Left lung (tissue), 14 donors: ENCODE measurements around the gene ME2. TPM values are rescaled to one million over a fixed set of nuclear protein-coding genes. Genes with fewer than 3 reads are reported as not detected.
"Not testable (repeated sequence)": the region's sequence is repeated elsewhere in the genome, so short reads cannot be mapped to it uniquely, and the experiment has no call there.

ENCODE experiments used
- ATAC-seq: fragments of 200-7000 bp; cut with Tn5 transposase; one replicate; pipeline ENCODE4 v1.9.1; 2020; ENCODE audit warnings: moderate library complexity
- DNase-seq, 4 donors: peaks; one replicate each; pipeline ENCODE4 v3.0.0-alpha.2; 2013 to 2020
- H3K27ac ChIP-seq, 2 donors: fragments of 200-600 bp; sonication (generic) in 1 of 2; one replicate each; pipeline versions ENCODE4 v1.5.0 to v1.8.0; 2020 to 2021
- H3K27me3 ChIP-seq, 2 donors: fragments of 200-600 bp; sonication (generic) in 1 of 2; one replicate each; pipeline versions ENCODE4 v1.5.0 to v1.8.0; 2020 to 2021
- H3K36me3 ChIP-seq, 2 donors: fragments of 200-600 bp; sonication (generic) in 1 of 2; one replicate each; pipeline versions ENCODE4 v1.5.0 to v1.8.0; 2020 to 2021
- H3K4me1 ChIP-seq, 2 donors: fragments of 200-600 bp; one replicate each; pipeline ENCODE4 v1.8.0; 2021
- H3K4me3 ChIP-seq, 2 donors: fragments of 200-600 bp; sonication (generic) in 1 of 2; one replicate each; pipeline versions ENCODE4 v1.5.0 to v1.8.0; 2020 to 2021; ENCODE audit warnings: mild to moderate bottlenecking in 1 of 2
- H3K9me3 ChIP-seq, 2 donors: fragments of 200-600 bp; sonication (generic) in 1 of 2; one replicate each; pipeline versions ENCODE4 v1.5.0 to v1.8.0; 2020 to 2021
- CTCF ChIP-seq, 2 donors: fragments of 200-600 bp; sonication (generic) in 1 of 2; IDR thresholded peaks; one replicate each; pipeline versions ENCODE4 v1.5.0 to v1.8.0; 2021; ENCODE audit warnings: antibody characterized with exemption in 2 of 2
- intact Hi-C, 2 donors: fragments of 100-400 bp; cut with DNase I; formaldehyde crosslinking; loops; one replicate each; pipeline versions ENCODE4 v1.11.2 to v1.14.2; 2022
- long read RNA-seq, 12 donors: library from polyadenylated mRNA in 2 of 12; unstranded in 2 of 12; transcript quantifications; one replicate each; pipeline ENCODE4 v2.0.0 and lab custom pipeline, GENCODE V29; 2019 to 2026
- polyA plus RNA-seq, 6 donors: library from polyadenylated mRNA; unstranded; fragments of 120-200 nt; gene quantifications; one replicate each; pipeline ENCODE4 v1.2.1, GENCODE V29; 2013; ENCODE audit not compliant: insufficient read length in 6 of 6
- total RNA-seq, 2 donors: library from RNA; stranded (reverse); fragmentation: NEBNext Ultra II Directional; extraction: Animal tissue kit (Norgen Biotek cat#: 25700); gene quantifications; one replicate each; pipeline ENCODE4 v1.2.1, GENCODE V29; 2021
- donor health status: DM: no; HTN: yes; CAD: no.
- donor health status: DM: no; HTN: no; CAD: no.

ME2 gene
- total RNA-seq (10 to 100 TPM; 43.4 to 61.7 TPM), polyA plus RNA-seq (10 to 100 TPM; 29.7 to 34.6 (median 31.1) TPM)
- long read RNA-seq, donor 1, full-length matches to known transcripts, result 6 of 6 reads
- long read RNA-seq, donor 1, partial matches to known transcripts, result 0 of 6 reads
- long read RNA-seq, donor 1, other reads (novel, unspliced or antisense), result 0 of 6 reads
- long read RNA-seq, donor 2, full-length matches to known transcripts, result 5 of 5 reads
- long read RNA-seq, donor 2, partial matches to known transcripts, result 0 of 5 reads
- long read RNA-seq, donor 2, other reads (novel, unspliced or antisense), result 0 of 5 reads
- long read RNA-seq, donor 3, full-length matches to known transcripts, result 6 of 6 reads
- long read RNA-seq, donor 3, partial matches to known transcripts, result 0 of 6 reads
- long read RNA-seq, donor 3, other reads (novel, unspliced or antisense), result 0 of 6 reads
- long read RNA-seq, donor 4, full-length matches to known transcripts, result 1 of 11 reads
- long read RNA-seq, donor 4, partial matches to known transcripts, result 10 of 11 reads
- long read RNA-seq, donor 4, other reads (novel, unspliced or antisense), result 0 of 11 reads
- long read RNA-seq, donor 5, full-length matches to known transcripts, result 2 of 2 reads
- long read RNA-seq, donor 5, partial matches to known transcripts, result 0 of 2 reads
- long read RNA-seq, donor 5, other reads (novel, unspliced or antisense), result 0 of 2 reads
- long read RNA-seq, donor 6, full-length matches to known transcripts, result 11 of 11 reads
- long read RNA-seq, donor 6, partial matches to known transcripts, result 0 of 11 reads
- long read RNA-seq, donor 6, other reads (novel, unspliced or antisense), result 0 of 11 reads
- long read RNA-seq, donor 7, full-length matches to known transcripts, result 2 of 2 reads
- long read RNA-seq, donor 7, partial matches to known transcripts, result 0 of 2 reads
- long read RNA-seq, donor 7, other reads (novel, unspliced or antisense), result 0 of 2 reads
- long read RNA-seq, donor 8, full-length matches to known transcripts, result 5 of 5 reads
- long read RNA-seq, donor 8, partial matches to known transcripts, result 0 of 5 reads
- long read RNA-seq, donor 8, other reads (novel, unspliced or antisense), result 0 of 5 reads
- long read RNA-seq, donor 9, partial matches to known transcripts, result 0 of 1 reads
- long read RNA-seq, donor 9, other reads (novel, unspliced or antisense), result 0 of 1 reads
- long read RNA-seq, donor 10, partial matches to known transcripts, result 2 of 3 reads
- long read RNA-seq, donor 10, other reads (novel, unspliced or antisense), result 1 of 3 reads
- long read RNA-seq, donor 11, result 0 reads
- long read RNA-seq, donor 12, full-length matches to known transcripts, result 3 of 3 reads
- long read RNA-seq, donor 12, partial matches to known transcripts, result 0 of 3 reads
- long read RNA-seq, donor 12, other reads (novel, unspliced or antisense), result 0 of 3 reads

- intact Hi-C loops, result no loop called here
- no peak for TF ChIP-seq CTCF (IDR thresholded peaks at IDR 0.05)
- peak; percentile 99 for ATAC-seq
Measured at GRCh38 chr18:50878345-50879301, at the start of gene ME2. Gene ME2, plus strand, starts transcription at chr18:50879118. Its CDS starts 16,703 bp downstream, at chr18:50895821.

GRCh38 chr18:50829644-50830043 is 49.3 kb upstream of the ME2 start:
- TF ChIP-seq CTCF (IDR thresholded peaks at IDR 0.05), result no peak
- Histone ChIP-seq H3K27ac (no peak overlapping the region), H3K9me3 (no peaks in the 10 kb centered on the region), H3K36me3 (no peaks in the 10 kb centered on the region), H3K4me3 (no peak overlapping the region), H3K4me1 (no peaks in the 10 kb centered on the region), H3K27me3 (no peaks in the 10 kb centered on the region)
- ATAC-seq (no peak), DNase-seq (no peak)
- intact Hi-C loops, result loop anchor here in 1 of 2 donors (10.0 kb wide), 1 partner anchor 215 kb away; no protein-coding TSS in a partner anchor

More at GRCh38 chr18:50878345-50879301, at the start of gene ME2:
- Histone ChIP-seq H3K4me3 (peak within 1 kb of the TSS; percentile 76 to 90), H3K9me3 (no peaks in the 10 kb centered on the region), H3K4me1 (peaks cover 0 to 29% of the 10 kb centered on the region in 2 donors), H3K27ac (peak within 1 kb of the TSS; percentile 97 to 99), H3K36me3 (no peaks in the 10 kb centered on the region), H3K27me3 (no peaks in the 10 kb centered on the region)
- DNase-seq, result peak; percentile 89 to 98 (median 94)

GRCh38 chr18:50830544-50830943 is 48.4 kb upstream of the ME2 start:
- Histone ChIP-seq H3K4me1 (no peaks in the 10 kb centered on the region), H3K36me3 (no peaks in the 10 kb centered on the region), H3K27ac (peak overlapping the region; percentile 13 to 69), H3K9me3 (no peaks in the 10 kb centered on the region), H3K4me3 (no peak overlapping the region), H3K27me3 (no peaks in the 10 kb centered on the region)
- intact Hi-C loops, result no loop called here
- ATAC-seq, result peak; percentile 76
- no peak for DNase-seq
- TF ChIP-seq CTCF (IDR thresholded peaks at IDR 0.05), result no peak

GRCh38 chr18:50832754-50833153 is 46.2 kb upstream of the ME2 start:
- no peak overlapping the region for H3K27ac ChIP-seq
- no peaks in the 10 kb centered on the region for H3K27me3 ChIP-seq
- peaks cover 10 to 14% of the 10 kb centered on the region in 2 donors for H3K4me1 ChIP-seq
- H3K36me3 ChIP-seq, result no peaks in the 10 kb centered on the region
- H3K4me3 ChIP-seq, result no peak overlapping the region
- intact Hi-C loops, result no loop called here
- DNase-seq, result no peak
- ATAC-seq, result no peak
- TF ChIP-seq CTCF (IDR thresholded peaks at IDR 0.05), result no peak
- H3K9me3 ChIP-seq, result no peaks in the 10 kb centered on the region

- peaks cover 10 to 14% of the 10 kb centered on the region in 2 donors for H3K4me1 ChIP-seq
- H3K27me3 ChIP-seq, H3K36me3 ChIP-seq, ATAC-seq, H3K27ac ChIP-seq, H3K9me3 ChIP-seq, H3K4me3 ChIP-seq, intact Hi-C loops, DNase-seq: not testable (repeated sequence)
Measured at GRCh38 chr18:50833496-50833895, 45.4 kb upstream of the ME2 start.
